ENCODE data around the gene BEST2.
A peak's percentile ranks its signal among the peaks of the same experiment; 100 is the strongest.

BEST2 gene

GRCh38 chr19:12763100-12763499 is 11.5 kb downstream of the BEST2 start:
- H3K79me2 ChIP-seq (ENCODE audit: insufficient read depth, low read depth): no peaks in the 10 kb centered on the region
- H3K9ac ChIP-seq: no peak overlapping the region
- H3K4me2 ChIP-seq: no peak overlapping the region
- H3K27me3 ChIP-seq (ENCODE audit: insufficient read depth, low read depth): peaks cover 10% of the 10 kb centered on the region; the same call in 1 of the 2 replicates
- no peak overlapping the region for H3K4me3 ChIP-seq (IDR thresholded peaks at IDR 0.05; ENCODE audit: insufficient read depth, low read depth, low read length)
- no peaks in the 10 kb centered on the region for H4K20me1 ChIP-seq (ENCODE audit: insufficient read depth)
- no peak for TF ChIP-seq CTCF (conservative IDR thresholded peaks at IDR 0.05; ENCODE audit: low read depth, low read length)
- no peaks in the 10 kb centered on the region for H3K36me3 ChIP-seq (ENCODE audit: insufficient read depth)
- no peak overlapping the region for H2AFZ ChIP-seq (ENCODE audit: low read depth)
- no peaks in the 10 kb centered on the region for H3K4me1 ChIP-seq (ENCODE audit: low read depth, poor library complexity, severe bottlenecking)
- H3K27ac ChIP-seq: no peak overlapping the region

DNA sequence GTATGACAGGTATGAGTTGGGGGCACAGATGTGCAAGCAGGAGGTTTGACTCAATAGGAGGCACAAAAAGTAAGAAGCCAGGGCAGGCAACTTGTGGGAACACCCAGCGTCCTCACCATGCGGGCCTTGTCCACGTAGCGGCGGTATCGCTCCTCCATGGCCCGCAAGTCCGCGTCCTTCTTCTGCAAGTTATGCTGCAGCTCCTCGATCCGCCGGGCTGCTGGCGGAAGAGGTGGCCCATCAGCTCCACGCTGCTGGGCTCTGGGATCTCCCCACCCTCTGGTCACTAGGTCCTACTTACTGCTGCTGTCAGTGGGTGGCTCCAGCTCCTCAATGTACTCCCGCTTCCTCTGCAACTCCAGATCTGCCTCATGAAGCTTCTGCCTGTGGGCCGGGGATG is 13.1 kb downstream of the BEST2 start:
- H2AFZ ChIP-seq (ENCODE audit: low read depth): no peak overlapping the region
- no peak overlapping the region for H3K9ac ChIP-seq
- H3K4me3 ChIP-seq (IDR thresholded peaks at IDR 0.05; ENCODE audit: insufficient read depth, low read depth, low read length): no peak overlapping the region
- H4K20me1 ChIP-seq (ENCODE audit: insufficient read depth): no peaks in the 10 kb centered on the region
- H3K79me2 ChIP-seq (ENCODE audit: insufficient read depth, low read depth): no peaks in the 10 kb centered on the region
- no peaks in the 10 kb centered on the region; the same call in 1 of the 2 replicates for H3K27me3 ChIP-seq (ENCODE audit: insufficient read depth, low read depth)
- no peak overlapping the region for H3K4me2 ChIP-seq
- H3K36me3 ChIP-seq (ENCODE audit: insufficient read depth): no peaks in the 10 kb centered on the region
- no peak for TF ChIP-seq CTCF (conservative IDR thresholded peaks at IDR 0.05; ENCODE audit: low read depth, low read length)
- H3K4me1 ChIP-seq (ENCODE audit: low read depth, poor library complexity, severe bottlenecking): no peaks in the 10 kb centered on the region
- H3K27ac ChIP-seq: no peak overlapping the region

DNA sequence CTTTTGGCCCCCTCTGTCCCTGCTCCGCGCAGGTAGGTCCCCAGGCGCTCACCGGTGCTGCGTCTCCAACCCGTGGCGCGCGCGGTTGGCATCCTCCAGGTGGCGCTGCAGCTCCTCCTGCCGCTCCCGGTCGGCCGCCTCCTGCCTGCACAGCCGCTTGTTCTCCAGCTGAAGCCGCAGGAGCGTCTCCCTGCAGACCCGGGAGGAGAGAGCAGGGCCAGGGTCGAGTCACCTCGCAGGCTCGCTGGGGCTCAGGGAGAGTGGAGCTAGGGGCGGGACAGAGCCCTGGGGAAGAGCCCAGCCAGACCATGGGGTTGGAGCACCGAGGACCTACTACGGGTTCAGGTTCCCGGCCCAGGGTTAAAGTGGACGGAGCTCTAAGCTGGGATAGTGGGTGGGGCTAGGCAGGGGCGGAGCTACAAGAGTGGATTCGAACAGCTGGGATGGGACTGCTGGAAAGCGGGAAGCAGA is 14.5 kb downstream of the BEST2 start:
- no peaks in the 10 kb centered on the region for H4K20me1 ChIP-seq (ENCODE audit: insufficient read depth)
- no peak overlapping the region for H3K4me3 ChIP-seq (IDR thresholded peaks at IDR 0.05; ENCODE audit: insufficient read depth, low read depth, low read length)
- H3K36me3 ChIP-seq (ENCODE audit: insufficient read depth): no peaks in the 10 kb centered on the region
- H3K9ac ChIP-seq: no peak overlapping the region
- H3K4me1 ChIP-seq (ENCODE audit: low read depth, poor library complexity, severe bottlenecking): no peaks in the 10 kb centered on the region
- no peaks in the 10 kb centered on the region for H3K27me3 ChIP-seq (ENCODE audit: insufficient read depth, low read depth)
- peak overlapping the region; percentile 80 for H3K4me2 ChIP-seq
- no peak overlapping the region for H3K27ac ChIP-seq
- H2AFZ ChIP-seq (ENCODE audit: low read depth): peak overlapping the region; percentile 61; the same call in 1 of the 2 replicates
- no peaks in the 10 kb centered on the region for H3K79me2 ChIP-seq (ENCODE audit: insufficient read depth, low read depth)
- peak; percentile 85 for TF ChIP-seq CTCF (conservative IDR thresholded peaks at IDR 0.05; ENCODE audit: low read depth, low read length)

DNA sequence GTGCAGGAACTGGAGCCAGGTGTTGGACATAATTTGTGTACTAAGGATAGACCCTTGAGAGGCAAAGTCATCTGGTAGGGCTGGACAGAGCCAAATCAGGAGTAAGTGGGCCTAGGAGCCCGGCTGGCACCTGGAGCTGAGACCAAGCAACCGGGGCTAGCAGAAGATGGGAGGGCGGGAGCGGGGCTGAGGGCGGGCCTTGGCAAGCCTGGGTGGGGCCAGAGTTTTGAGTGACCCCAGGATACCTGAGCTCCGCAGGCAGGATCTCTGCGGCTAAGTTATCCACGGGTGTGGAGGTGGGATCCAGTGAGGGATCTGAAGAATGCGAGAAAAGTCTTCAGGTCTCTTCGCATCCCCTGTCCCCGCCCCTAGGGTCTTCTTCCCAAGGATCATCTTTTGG is 15.6 kb downstream of the BEST2 start:
- H3K27ac ChIP-seq: no peak overlapping the region
- no peak for TF ChIP-seq CTCF (conservative IDR thresholded peaks at IDR 0.05; ENCODE audit: low read depth, low read length)
- peaks cover 3% of the 10 kb centered on the region for H3K4me1 ChIP-seq (ENCODE audit: low read depth, poor library complexity, severe bottlenecking)
- no peaks in the 10 kb centered on the region for H4K20me1 ChIP-seq (ENCODE audit: insufficient read depth)
- H2AFZ ChIP-seq (ENCODE audit: low read depth): no peak overlapping the region
- no peak overlapping the region for H3K4me2 ChIP-seq
- no peak overlapping the region for H3K4me3 ChIP-seq (IDR thresholded peaks at IDR 0.05; ENCODE audit: insufficient read depth, low read depth, low read length)
- H3K9ac ChIP-seq: no peak overlapping the region
- no peaks in the 10 kb centered on the region for H3K79me2 ChIP-seq (ENCODE audit: insufficient read depth, low read depth)
- H3K27me3 ChIP-seq (ENCODE audit: insufficient read depth, low read depth): no peaks in the 10 kb centered on the region
- H3K36me3 ChIP-seq (ENCODE audit: insufficient read depth): no peaks in the 10 kb centered on the region
